Neural cell (in vitro differentiated cells): ENCODE measurements around the gene LTBP1.

Experiments
- EP300 ChIP-seq: fragments of 450-650 bp; conservative IDR thresholded peaks from 2 replicates; pipeline ENCODE4 v1.6.1; 2014; ENCODE audit warnings: antibody characterized with exemption, mild to moderate bottlenecking, moderate library complexity; ENCODE audit not compliant: poor library complexity, severe bottlenecking
- EZH2 ChIP-seq: fragments of 200-600, 300-800 bp; shearing (Covaris generic), sonication (generic); IDR thresholded peaks from 2 replicates; pipeline ENCODE4 v1.6.1; 2014; ENCODE audit warnings: antibody characterized with exemption, low read length, borderline replicate concordance, mild to moderate bottlenecking; ENCODE audit not compliant: insufficient read depth, poor library complexity, severe bottlenecking
- TF ChIP-seq, protein P1 (sequence below): IDR thresholded peaks from 2 replicates; pipeline ENCODE4 v1.6.1; 2012; ENCODE audit warnings: borderline replicate concordance
- TF ChIP-seq, protein P2 (sequence below): fragments of 450-650 bp; IDR thresholded peaks from 2 replicates; pipeline ENCODE4 v1.5.1; 2014; ENCODE audit warnings: antibody characterized with exemption, mild to moderate bottlenecking, moderate library complexity; ENCODE audit not compliant: poor library complexity, severe bottlenecking

DNA sequence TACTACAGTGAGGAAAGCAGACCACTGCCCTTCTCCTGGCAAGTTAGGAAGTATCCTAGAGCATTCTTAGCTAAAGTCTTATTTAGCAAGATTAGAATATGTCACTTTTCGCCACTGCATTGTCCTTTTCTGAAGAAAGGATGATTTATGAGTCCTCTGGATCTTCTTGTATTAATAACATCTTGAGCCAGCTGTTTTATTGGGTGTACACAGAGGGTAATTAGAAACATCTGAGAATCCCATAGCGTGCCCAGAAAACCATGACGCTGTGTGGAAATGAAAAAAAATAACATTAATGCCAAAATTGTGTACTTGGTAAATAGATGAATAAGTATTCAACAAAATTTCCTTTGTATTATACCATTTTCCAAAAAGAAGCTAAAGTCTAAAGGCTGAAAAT lies 198.7 kb downstream of the LTBP1 start:
- TF ChIP-seq EP300 (no peak), EZH2 (no peak)
- TF ChIP-seq, protein P1, sequence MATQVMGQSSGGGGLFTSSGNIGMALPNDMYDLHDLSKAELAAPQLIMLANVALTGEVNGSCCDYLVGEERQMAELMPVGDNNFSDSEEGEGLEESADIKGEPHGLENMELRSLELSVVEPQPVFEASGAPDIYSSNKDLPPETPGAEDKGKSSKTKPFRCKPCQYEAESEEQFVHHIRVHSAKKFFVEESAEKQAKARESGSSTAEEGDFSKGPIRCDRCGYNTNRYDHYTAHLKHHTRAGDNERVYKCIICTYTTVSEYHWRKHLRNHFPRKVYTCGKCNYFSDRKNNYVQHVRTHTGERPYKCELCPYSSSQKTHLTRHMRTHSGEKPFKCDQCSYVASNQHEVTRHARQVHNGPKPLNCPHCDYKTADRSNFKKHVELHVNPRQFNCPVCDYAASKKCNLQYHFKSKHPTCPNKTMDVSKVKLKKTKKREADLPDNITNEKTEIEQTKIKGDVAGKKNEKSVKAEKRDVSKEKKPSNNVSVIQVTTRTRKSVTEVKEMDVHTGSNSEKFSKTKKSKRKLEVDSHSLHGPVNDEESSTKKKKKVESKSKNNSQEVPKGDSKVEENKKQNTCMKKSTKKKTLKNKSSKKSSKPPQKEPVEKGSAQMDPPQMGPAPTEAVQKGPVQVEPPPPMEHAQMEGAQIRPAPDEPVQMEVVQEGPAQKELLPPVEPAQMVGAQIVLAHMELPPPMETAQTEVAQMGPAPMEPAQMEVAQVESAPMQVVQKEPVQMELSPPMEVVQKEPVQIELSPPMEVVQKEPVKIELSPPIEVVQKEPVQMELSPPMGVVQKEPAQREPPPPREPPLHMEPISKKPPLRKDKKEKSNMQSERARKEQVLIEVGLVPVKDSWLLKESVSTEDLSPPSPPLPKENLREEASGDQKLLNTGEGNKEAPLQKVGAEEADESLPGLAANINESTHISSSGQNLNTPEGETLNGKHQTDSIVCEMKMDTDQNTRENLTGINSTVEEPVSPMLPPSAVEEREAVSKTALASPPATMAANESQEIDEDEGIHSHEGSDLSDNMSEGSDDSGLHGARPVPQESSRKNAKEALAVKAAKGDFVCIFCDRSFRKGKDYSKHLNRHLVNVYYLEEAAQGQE, result no peak
- TF ChIP-seq, protein P2, sequence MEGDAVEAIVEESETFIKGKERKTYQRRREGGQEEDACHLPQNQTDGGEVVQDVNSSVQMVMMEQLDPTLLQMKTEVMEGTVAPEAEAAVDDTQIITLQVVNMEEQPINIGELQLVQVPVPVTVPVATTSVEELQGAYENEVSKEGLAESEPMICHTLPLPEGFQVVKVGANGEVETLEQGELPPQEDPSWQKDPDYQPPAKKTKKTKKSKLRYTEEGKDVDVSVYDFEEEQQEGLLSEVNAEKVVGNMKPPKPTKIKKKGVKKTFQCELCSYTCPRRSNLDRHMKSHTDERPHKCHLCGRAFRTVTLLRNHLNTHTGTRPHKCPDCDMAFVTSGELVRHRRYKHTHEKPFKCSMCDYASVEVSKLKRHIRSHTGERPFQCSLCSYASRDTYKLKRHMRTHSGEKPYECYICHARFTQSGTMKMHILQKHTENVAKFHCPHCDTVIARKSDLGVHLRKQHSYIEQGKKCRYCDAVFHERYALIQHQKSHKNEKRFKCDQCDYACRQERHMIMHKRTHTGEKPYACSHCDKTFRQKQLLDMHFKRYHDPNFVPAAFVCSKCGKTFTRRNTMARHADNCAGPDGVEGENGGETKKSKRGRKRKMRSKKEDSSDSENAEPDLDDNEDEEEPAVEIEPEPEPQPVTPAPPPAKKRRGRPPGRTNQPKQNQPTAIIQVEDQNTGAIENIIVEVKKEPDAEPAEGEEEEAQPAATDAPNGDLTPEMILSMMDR, result no peak
